Thoracic aorta (tissue), 2 donors: ENCODE results near the gene EPHB6. TPM values are rescaled to one million over a fixed set of nuclear protein-coding genes. Genes with fewer than 3 reads are reported as not detected.

Experiments
- ATAC-seq: fragments of 150-250 bp; one replicate; pipeline ENCODE4 v1.8.0; 2017; ENCODE audit warnings: low read depth; ENCODE audit not compliant: insufficient number of reproducible peaks, low FRiP score
- DNase-seq: peaks from one replicate; pipeline ENCODE4 v3.0.0-alpha.2; 2020; ENCODE audit warnings: low spot score
- H3K27ac ChIP-seq, 2 donors: fragments of 200-600 bp; sonication (generic); 1 replicate in 1 of 2; 2 replicates in 1 of 2; pipeline ENCODE4 v1.5.1; 2016; ENCODE audit warnings: mild to moderate bottlenecking in 2 of 2, moderate library complexity in 2 of 2
- H3K27me3 ChIP-seq: fragments of 200-600 bp; sonication (generic); replicated peaks from 2 replicates; pipeline ENCODE4 v1.6.0; 2016; ENCODE audit warnings: mild to moderate bottlenecking; ENCODE audit not compliant: insufficient read depth
- H3K36me3 ChIP-seq: fragments of 200-600 bp; sonication (generic); one replicate; pipeline ENCODE4 v1.5.1; 2016
- H3K4me1 ChIP-seq, 2 donors: fragments of 200-600 bp; sonication (generic); 1 replicate in 1 of 2; 2 replicates in 1 of 2; pipeline versions ENCODE4 v1.5.1 to v1.6.0; 2016; ENCODE audit warnings: low read depth in 2 of 2, mild to moderate bottlenecking in 1 of 2; ENCODE audit not compliant: control insufficient read depth in 1 of 2
- H3K4me3 ChIP-seq: fragments of 200-600 bp; sonication (generic); 2 replicates; pipeline ENCODE4 v1.5.1; 2016; ENCODE audit warnings: mild to moderate bottlenecking
- H3K9me3 ChIP-seq: fragments of 200-600 bp; sonication (generic); 2 replicates; pipeline ENCODE4 v1.5.1; 2016
- CTCF ChIP-seq: fragments of 200-600 bp; sonication (generic); IDR thresholded peaks from one replicate; pipeline ENCODE4 v1.5.1; 2019; ENCODE audit warnings: antibody characterized with exemption
- total RNA-seq, 2 donors: library from RNA; depleted of rRNA; stranded (reverse); fragments of >200 nt; gene quantifications; one replicate each; pipeline versions ENCODE4 v1.1.0 to v1.2.3, GENCODE V29; 2016

EPHB6 gene
- total RNA-seq, 2 donors from 2014 or later: 25.3 to 30.5 TPM

- no peaks in the 10 kb centered on the region for H3K9me3 ChIP-seq
- H3K27me3 ChIP-seq: no peaks in the 10 kb centered on the region
- no peak for TF ChIP-seq CTCF
- DNase-seq (no peak), ATAC-seq (no peak)
- no peaks in the 10 kb centered on the region for H3K4me1 ChIP-seq
- no peak overlapping the region for H3K4me3 ChIP-seq
- H3K27ac ChIP-seq: no peak overlapping the region
- peaks cover 11% of the 10 kb centered on the region for H3K36me3 ChIP-seq
Observed at GRCh38 chr7:142869434-142869833, 14.6 kb downstream of the EPHB6 start.

- H3K9me3 ChIP-seq: no peaks in the 10 kb centered on the region
Observed at GRCh38 chr7:142870147-142870559, 15.3 kb downstream of the EPHB6 start.

GRCh38 chr7:142870566-142871259 is 15.8 kb downstream of the EPHB6 start:
- no peak for DNase-seq
- no peak overlapping the region for H3K4me3 ChIP-seq
- H3K36me3 ChIP-seq: peaks cover 11% of the 10 kb centered on the region
- H3K4me1 ChIP-seq: no peaks in the 10 kb centered on the region
- no peaks in the 10 kb centered on the region for H3K9me3 ChIP-seq
- H3K27ac ChIP-seq: no peak overlapping the region
- no peaks in the 10 kb centered on the region for H3K27me3 ChIP-seq
- no peak for TF ChIP-seq CTCF
- no peak for ATAC-seq

More at GRCh38 chr7:142870147-142870559, 15.3 kb downstream of the EPHB6 start:
- H3K36me3 ChIP-seq: peaks cover 11% of the 10 kb centered on the region
- no peak for TF ChIP-seq CTCF
- ATAC-seq: no peak
- DNase-seq: no peak
- no peaks in the 10 kb centered on the region for H3K27me3 ChIP-seq
- no peaks in the 10 kb centered on the region for H3K4me1 ChIP-seq
- no peak overlapping the region for H3K4me3 ChIP-seq
- no peak overlapping the region for H3K27ac ChIP-seq

GRCh38 chr7:142871260-142872105 is 16.6 kb downstream of the EPHB6 start:
- Histone ChIP-seq H3K27ac (no peak overlapping the region), H3K36me3 (peaks cover 11% of the 10 kb centered on the region), H3K4me1 (no peaks in the 10 kb centered on the region), H3K9me3 (no peaks in the 10 kb centered on the region), H3K27me3 (no peaks in the 10 kb centered on the region), H3K4me3 (no peak overlapping the region)
- no peak for DNase-seq
- ATAC-seq: no peak
- no peak for TF ChIP-seq CTCF

GRCh38 chr7:142872106-142872675 is 17.3 kb downstream of the EPHB6 start:
- no peak for ATAC-seq
- no peaks in the 10 kb centered on the region for H3K9me3 ChIP-seq
- H3K4me1 ChIP-seq: no peaks in the 10 kb centered on the region
- H3K4me3 ChIP-seq: no peak overlapping the region
- H3K27me3 ChIP-seq: no peaks in the 10 kb centered on the region
- DNase-seq: no peak
- TF ChIP-seq CTCF: no peak
- no peak overlapping the region for H3K27ac ChIP-seq
- H3K36me3 ChIP-seq: peaks cover 11% of the 10 kb centered on the region
